HCT116 (cell line): ENCODE results near the gene PAPPA2. TPM values are rescaled to one million over a fixed set of nuclear protein-coding genes. Genes with fewer than 3 reads are reported as not detected.

Experiments
- ATAC-seq: fragments of 200-7000 bp; cut with Tn5 transposase; 2 replicates; pipeline ENCODE4 v1.9.1; 2020; ENCODE audit warnings: mild to moderate bottlenecking, moderate library complexity
- BruUV-seq: library from RNA; stranded (reverse); fragments of 400-500 nt; replicated peaks from 2 replicates; lab custom pipeline; 2021; lab: Mats Ljungman, UMichigan
- CTCF ChIA-PET: fragments of 300-600 bp; sonication (Branson Sonifier 250); formaldehyde crosslinking; loops from one replicate; lab custom pipeline; 2021; ENCODE audit warnings: antibody characterized with exemption; lab: Charles Lee
- POLR2A ChIA-PET: fragments of 300-600, 350-600 bp; sonication (Branson Sonifier 250); formaldehyde crosslinking; loops from one replicate; lab custom pipeline; 2021; ENCODE audit warnings: antibody characterized with exemption; lab: Charles Lee
- RAD21 ChIA-PET, 2 experiments: fragments of 300-600 bp; sonication (Branson Sonifier 250); formaldehyde crosslinking; loops; one replicate each; lab custom pipeline; 2023; ENCODE audit warnings: low total read pairs in 2 of 2; ENCODE audit not compliant: uncharacterized antibody in 2 of 2, unreplicated experiment in 2 of 2, low non-redundant PET in 1 of 2; lab: Charles Lee
- DNase-seq: peaks from one replicate; pipeline ENCODE4 v3.0.0-alpha.2; 2010; ENCODE audit warnings: low read depth, low spot score
- H2AFZ ChIP-seq: fragments of 200-600 bp; shearing (Covaris generic), sonication (generic); 2 replicates; pipeline ENCODE4 v1.6.1; 2017; ENCODE audit warnings: low read depth, mixed run types, mixed read lengths, antibody characterized with exemption, low read length; ENCODE audit not compliant: poor library complexity, severe bottlenecking
- H3K27ac ChIP-seq: 2 replicates; pipeline ENCODE4 v1.5.1; 2012; ENCODE audit warnings: low read depth, low read length
- H3K27me3 ChIP-seq: fragments of 200-600 bp; sonication (generic); 2 replicates; pipeline ENCODE4 v1.6.1; 2016; ENCODE audit warnings: mixed run types, low read length, mixed read lengths; ENCODE audit not compliant: insufficient read depth
- H3K36me3 ChIP-seq, 2 experiments: fragments of 200-500 bp in 1 of 2; fragments of 200-600 bp in 1 of 2; sonication (Bioruptor generic) in 1 of 2; sonication (generic) in 1 of 2; 2 replicates each; pipeline versions ENCODE4 v1.5.1 to v1.6.1; 2014 to 2016; ENCODE audit warnings: low read length in 2 of 2, inconsistent platforms in 1 of 2, mixed read lengths in 1 of 2, mixed run types in 1 of 2; ENCODE audit not compliant: insufficient read depth in 2 of 2, control insufficient read depth in 1 of 2
- H3K4me1 ChIP-seq, 2 experiments: fragments of 200-600 bp in 1 of 2; sonication (generic) in 1 of 2; 2 replicates each; pipeline versions ENCODE4 v1.5.1 to v1.6.1; 2012 to 2017; ENCODE audit warnings: low read length in 2 of 2, inconsistent platforms in 1 of 2, mild to moderate bottlenecking in 1 of 2, mixed read lengths in 1 of 2, mixed run types in 1 of 2, moderate library complexity in 1 of 2; ENCODE audit not compliant: insufficient read depth in 2 of 2, control insufficient read depth in 1 of 2
- H3K4me2 ChIP-seq: fragments of 200-600 bp; sonication (generic); 2 replicates; pipeline ENCODE4 v1.6.1; 2017; ENCODE audit warnings: mixed run types, low read length, mixed read lengths
- H3K4me3 ChIP-seq, 2 experiments: fragments of 200-600 bp in 1 of 2; sonication (generic) in 1 of 2; replicated peaks in 1 of 2; 2 replicates each; pipeline ENCODE4 v1.5.1; 2011 to 2016; ENCODE audit warnings: low read length in 2 of 2, control low read depth in 1 of 2, low read depth in 1 of 2, mild to moderate bottlenecking in 1 of 2, mixed read lengths in 1 of 2, mixed run types in 1 of 2
- H3K79me2 ChIP-seq: fragments of 200-600 bp; sonication (generic); 2 replicates; pipeline ENCODE4 v1.6.1; 2017; ENCODE audit warnings: mild to moderate bottlenecking, mixed run types, low read length, moderate library complexity, mixed read lengths; ENCODE audit not compliant: insufficient read depth
- H3K9ac ChIP-seq: fragments of 200-600 bp; sonication (generic); 2 replicates; pipeline ENCODE4 v1.6.1; 2016; ENCODE audit warnings: low read length, mixed read lengths
- H3K9me2 ChIP-seq: fragments of 200-600 bp; sonication (generic), shearing (Covaris generic); 2 replicates; pipeline ENCODE4 v1.6.1; 2017; ENCODE audit warnings: mixed run types, mild to moderate bottlenecking, moderate library complexity; ENCODE audit not compliant: insufficient read depth
- H3K9me3 ChIP-seq, 2 experiments: fragments of 200-500 bp in 1 of 2; fragments of 200-600 bp in 1 of 2; sonication (Bioruptor generic) in 1 of 2; sonication (generic) in 1 of 2; 2 replicates each; pipeline ENCODE4 v1.6.1; 2014 to 2017; ENCODE audit warnings: low read length in 2 of 2, mixed read lengths in 2 of 2, inconsistent platforms in 1 of 2, low read depth in 1 of 2, mild to moderate bottlenecking in 1 of 2, mixed run types in 1 of 2, moderate library complexity in 1 of 2; ENCODE audit not compliant: control insufficient read depth in 1 of 2, insufficient read depth in 1 of 2
- H4K20me1 ChIP-seq: fragments of 200-600 bp; sonication (generic), shearing (Covaris generic); 2 replicates; pipeline ENCODE4 v1.6.1; 2017; ENCODE audit warnings: mixed run types, mild to moderate bottlenecking, moderate library complexity; ENCODE audit not compliant: insufficient read depth
- CBX3 ChIP-seq: IDR thresholded peaks from 2 replicates; pipeline ENCODE4 v1.6.1; 2012; ENCODE audit warnings: low read depth
- CEBPB ChIP-seq: IDR thresholded peaks from 2 replicates; pipeline ENCODE4 v1.6.1; 2012; ENCODE audit warnings: low read depth
- ELF1 ChIP-seq: IDR thresholded peaks from 2 replicates; pipeline ENCODE4 v1.6.1; 2012; ENCODE audit warnings: low read depth, borderline replicate concordance
- EZH2 ChIP-seq: fragments of 200-600 bp; sonication (generic); IDR thresholded peaks from 2 replicates; pipeline ENCODE4 v1.6.1; 2017; ENCODE audit warnings: antibody characterized with exemption, mixed run types
- FOSL1 ChIP-seq: IDR thresholded peaks from 2 replicates; pipeline ENCODE4 v1.6.1; 2012; ENCODE audit warnings: low read depth
- JUND ChIP-seq: IDR thresholded peaks from 2 replicates; pipeline ENCODE4 v1.6.1; 2012
- POLR2A ChIP-seq: IDR thresholded peaks from 2 replicates; pipeline ENCODE4 v1.7.0; 2011; ENCODE audit warnings: borderline replicate concordance; ENCODE audit not compliant: insufficient read depth, insufficient read length; ENCODE audit errors: extremely low read depth
- SIN3A ChIP-seq: IDR thresholded peaks from 2 replicates; pipeline ENCODE4 v1.6.1; 2012; ENCODE audit warnings: low read depth
- SRF ChIP-seq: IDR thresholded peaks from 2 replicates; pipeline ENCODE4 v1.6.1; 2012; ENCODE audit warnings: low read depth
- TCF7L2 ChIP-seq: IDR thresholded peaks from 2 replicates; pipeline ENCODE4 v1.7.0; 2011; ENCODE audit warnings: borderline replicate concordance, inconsistent platforms; ENCODE audit not compliant: insufficient read depth, insufficient read length; ENCODE audit errors: extremely low read depth
- YY1 ChIP-seq: IDR thresholded peaks from 2 replicates; pipeline ENCODE4 v1.6.1; 2011; ENCODE audit warnings: low read length, low read depth, moderate library complexity, mild to moderate bottlenecking; ENCODE audit not compliant: insufficient replicate concordance; ENCODE audit errors: extremely low read depth
- ZNF274 ChIP-seq: fragments of 200-500 bp; sonication (Bioruptor generic); IDR thresholded peaks from 2 replicates; pipeline ENCODE4 v1.6.1; 2014; ENCODE audit warnings: mild to moderate bottlenecking, low read depth, low read length, inconsistent platforms
- intact Hi-C: fragments of 100-400 bp; cut with micrococcal nuclease; formaldehyde crosslinking; loops from 2 replicates; pipeline ENCODE4 v1.10.0; 2022
- total RNA-seq: library from RNA; stranded (reverse); gene quantifications from one replicate; pipeline ENCODE4 v1.2.1, GENCODE V29; 2021; ENCODE audit not compliant: unreplicated experiment
- TF ChIP-seq, protein P1 (sequence below): IDR thresholded peaks from 2 replicates; pipeline ENCODE4 v1.6.1; 2011; ENCODE audit warnings: mild to moderate bottlenecking, low read length, moderate library complexity; ENCODE audit not compliant: insufficient replicate concordance; ENCODE audit errors: extremely low read depth
- TF ChIP-seq, protein P2 (sequence below): IDR thresholded peaks from 2 replicates; pipeline ENCODE4 v1.6.1; 2012
- TF ChIP-seq, protein P3 (sequence below): IDR thresholded peaks from 2 replicates; pipeline ENCODE4 v1.6.1; 2012

Gene PAPPA2
- total RNA-seq, 1 experiment from 2014 or later: not detected

- H3K79me2 ChIP-seq: no peaks in the 10 kb centered on the region
- no peak overlapping the region for H3K27ac ChIP-seq
- ChIA-PET CTCF (no interaction called here), POLR2A (no interaction called here)
- H3K36me3 ChIP-seq: no peaks in the 10 kb centered on the region
- H2AFZ ChIP-seq: no peak overlapping the region
- H3K27me3 ChIP-seq: peaks cover 3% of the 10 kb centered on the region; the same call in 1 of the 2 replicates
- no peaks in the 10 kb centered on the region for H4K20me1 ChIP-seq
- ATAC-seq: no peak
- BruUV-seq: no TSS peak
- H3K4me2 ChIP-seq: no peak overlapping the region
- H3K9me3 ChIP-seq: no peaks in the 10 kb centered on the region
- no peak for TF ChIP-seq JUND
- TF ChIP-seq EZH2: no peak
- TF ChIP-seq, protein P1, sequence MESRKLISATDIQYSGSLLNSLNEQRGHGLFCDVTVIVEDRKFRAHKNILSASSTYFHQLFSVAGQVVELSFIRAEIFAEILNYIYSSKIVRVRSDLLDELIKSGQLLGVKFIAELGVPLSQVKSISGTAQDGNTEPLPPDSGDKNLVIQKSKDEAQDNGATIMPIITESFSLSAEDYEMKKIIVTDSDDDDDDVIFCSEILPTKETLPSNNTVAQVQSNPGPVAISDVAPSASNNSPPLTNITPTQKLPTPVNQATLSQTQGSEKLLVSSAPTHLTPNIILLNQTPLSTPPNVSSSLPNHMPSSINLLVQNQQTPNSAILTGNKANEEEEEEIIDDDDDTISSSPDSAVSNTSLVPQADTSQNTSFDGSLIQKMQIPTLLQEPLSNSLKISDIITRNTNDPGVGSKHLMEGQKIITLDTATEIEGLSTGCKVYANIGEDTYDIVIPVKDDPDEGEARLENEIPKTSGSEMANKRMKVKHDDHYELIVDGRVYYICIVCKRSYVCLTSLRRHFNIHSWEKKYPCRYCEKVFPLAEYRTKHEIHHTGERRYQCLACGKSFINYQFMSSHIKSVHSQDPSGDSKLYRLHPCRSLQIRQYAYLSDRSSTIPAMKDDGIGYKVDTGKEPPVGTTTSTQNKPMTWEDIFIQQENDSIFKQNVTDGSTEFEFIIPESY: no peak
- TF ChIP-seq POLR2A: no peak
- no peak for TF ChIP-seq YY1
- TF ChIP-seq ZNF274: no peak
- no peak for TF ChIP-seq CBX3
- TF ChIP-seq, protein P2, sequence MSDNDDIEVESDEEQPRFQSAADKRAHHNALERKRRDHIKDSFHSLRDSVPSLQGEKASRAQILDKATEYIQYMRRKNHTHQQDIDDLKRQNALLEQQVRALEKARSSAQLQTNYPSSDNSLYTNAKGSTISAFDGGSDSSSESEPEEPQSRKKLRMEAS: no peak
- no peak for TF ChIP-seq SIN3A
- no peak for TF ChIP-seq ELF1
- TF ChIP-seq CEBPB: no peak
- no peak for TF ChIP-seq FOSL1
- TF ChIP-seq, protein P3, sequence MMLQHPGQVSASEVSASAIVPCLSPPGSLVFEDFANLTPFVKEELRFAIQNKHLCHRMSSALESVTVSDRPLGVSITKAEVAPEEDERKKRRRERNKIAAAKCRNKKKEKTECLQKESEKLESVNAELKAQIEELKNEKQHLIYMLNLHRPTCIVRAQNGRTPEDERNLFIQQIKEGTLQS: no peak
- TF ChIP-seq TCF7L2: no peak
- TF ChIP-seq SRF: no peak
- TF ChIP-seq, all 23 proteins: peak for 0
- no peak for DNase-seq
- intact Hi-C loops: no loop called here
- H3K9ac ChIP-seq: no peak overlapping the region
- no peak overlapping the region for H3K4me3 ChIP-seq
- RAD21 ChIA-PET: no interaction called here
- H3K4me1 ChIP-seq: no peaks in the 10 kb centered on the region
- H3K9me2 ChIP-seq: no peaks in the 10 kb centered on the region
Observed at GRCh38 chr1:176815621-176816020, 352.6 kb downstream of the PAPPA2 start.
